A673 (cell line): ENCODE data around the gene IVNS1ABP. TPM values are rescaled to one million over a fixed set of nuclear protein-coding genes. Genes with fewer than 3 reads are reported as not detected.

Source experiments
- BruUV-seq: library from RNA; stranded (reverse); fragments of 400-500 nt; replicated peaks from 2 replicates; lab custom pipeline; 2021; lab: Mats Ljungman, UMichigan
- CTCF ChIA-PET: fragments of 300-600 bp; sonication (Branson Sonifier 250); formaldehyde crosslinking; loops from one replicate; lab custom pipeline; 2022; ENCODE audit warnings: antibody characterized with exemption; lab: Charles Lee
- POLR2A ChIA-PET: fragments of 300-600 bp; sonication (Branson Sonifier 250); formaldehyde crosslinking; loops from one replicate; lab custom pipeline; 2022; ENCODE audit warnings: antibody characterized with exemption; ENCODE audit not compliant: low non-redundant PET; lab: Charles Lee
- DNase-seq: peaks from one replicate; pipeline ENCODE4 v3.0.0-alpha.2; 2015; ENCODE audit warnings: low spot score
- H3K27ac ChIP-seq: fragments of 200-600 bp; sonication (generic); 2 replicates; pipeline ENCODE4 v1.5.1; 2016; ENCODE audit warnings: mixed run types, low read depth, mild to moderate bottlenecking, mixed read lengths, antibody characterized with exemption, low read length; ENCODE audit not compliant: poor library complexity, severe bottlenecking
- H3K27me3 ChIP-seq: fragments of 200-600 bp; sonication (generic); replicated peaks from 2 replicates; pipeline ENCODE4 v1.6.1; 2017; ENCODE audit warnings: mixed run types, low read depth, mild to moderate bottlenecking, mixed read lengths, antibody characterized with exemption, low read length; ENCODE audit not compliant: insufficient read depth, poor library complexity
- H3K36me3 ChIP-seq: fragments of 200-600 bp; sonication (generic); 2 replicates; pipeline ENCODE4 v1.6.1; 2016; ENCODE audit warnings: mixed run types, mild to moderate bottlenecking, mixed read lengths, antibody characterized with exemption, low read length; ENCODE audit not compliant: insufficient read depth, poor library complexity, severe bottlenecking
- H3K4me1 ChIP-seq: fragments of 200-600 bp; sonication (generic); 2 replicates; pipeline ENCODE4 v1.6.1; 2017; ENCODE audit warnings: mixed run types, mild to moderate bottlenecking, mixed read lengths, antibody characterized with exemption, low read length; ENCODE audit not compliant: insufficient read depth, poor library complexity, severe bottlenecking
- H3K4me3 ChIP-seq: fragments of 200-600 bp; sonication (generic); 2 replicates; pipeline ENCODE4 v1.5.1; 2016; ENCODE audit warnings: low read depth, mixed run types, mild to moderate bottlenecking, mixed read lengths, low read length; ENCODE audit not compliant: poor library complexity, severe bottlenecking
- H3K9me3 ChIP-seq: fragments of 200-600 bp; sonication (generic); 2 replicates; pipeline ENCODE4 v1.6.1; 2016; ENCODE audit warnings: mixed run types, low read depth, mild to moderate bottlenecking, mixed read lengths, antibody characterized with exemption, low read length; ENCODE audit not compliant: poor library complexity, severe bottlenecking
- CTCF ChIP-seq: fragments of 300-800, 200-600 bp; sonication (generic); conservative IDR thresholded peaks from 2 replicates; pipeline ENCODE4 v1.5.1; 2017; ENCODE audit warnings: low read depth, mild to moderate bottlenecking, antibody characterized with exemption, low read length, moderate library complexity, mixed read lengths
- EZH2 ChIP-seq: fragments of 200-600 bp; sonication (generic); IDR thresholded peaks from 2 replicates; pipeline ENCODE4 v1.6.1; 2017; ENCODE audit warnings: borderline replicate concordance, low read depth, mild to moderate bottlenecking, mixed read lengths, antibody characterized with exemption, low read length; ENCODE audit not compliant: poor library complexity, severe bottlenecking
- intact Hi-C: fragments of 100-400 bp; cut with micrococcal nuclease; formaldehyde crosslinking; loops from one replicate; pipeline ENCODE4 v1.10.0; 2022; ENCODE audit not compliant: unreplicated experiment
- total RNA-seq: library from RNA; stranded (reverse); gene quantifications from 2 replicates; pipeline ENCODE4 v1.2.3, GENCODE V29; 2021

The IVNS1ABP gene
- total RNA-seq, 1 experiment from 2014 or later, result 221 TPM

- H3K4me1 ChIP-seq, result peaks cover 4% of the 10 kb centered on the region
- peak; percentile 12 for DNase-seq
- TF ChIP-seq EZH2 (no peak), CTCF (no peak)
- H3K9me3 ChIP-seq, result no peaks in the 10 kb centered on the region
- no peak overlapping the region for H3K27ac ChIP-seq
- no peaks in the 10 kb centered on the region for H3K27me3 ChIP-seq
- no TSS peak for BruUV-seq
- POLR2A ChIA-PET, result no interaction called here
- H3K36me3 ChIP-seq, result no peaks in the 10 kb centered on the region
- intact Hi-C loops, result loop anchor here (2.0 kb wide), 1 partner anchor 20 kb away; no protein-coding TSS in a partner anchor
- H3K4me3 ChIP-seq, result no peak overlapping the region
- CTCF ChIA-PET, result no interaction called here
These were observed 21.9 kb upstream of the IVNS1ABP start for GRCh38 chr1:185338719-185339622.

GRCh38 chr1:185337246-185337645, 20.2 kb upstream of the IVNS1ABP start:
- DNase-seq, result no peak
- no peak overlapping the region for H3K27ac ChIP-seq
- BruUV-seq, result no TSS peak
- POLR2A ChIA-PET, result no interaction called here
- TF ChIP-seq EZH2, result no peak
- peaks cover 4% of the 10 kb centered on the region for H3K4me1 ChIP-seq
- intact Hi-C loops, result no loop called here
- H3K27me3 ChIP-seq, result no peaks in the 10 kb centered on the region
- no peak overlapping the region for H3K4me3 ChIP-seq
- CTCF ChIA-PET, result no interaction called here
- H3K9me3 ChIP-seq, result no peaks in the 10 kb centered on the region
- H3K36me3 ChIP-seq, result no peaks in the 10 kb centered on the region

- Histone ChIP-seq H3K4me3 (no peak overlapping the region), H3K9me3 (no peaks in the 10 kb centered on the region), H3K27ac (no peak overlapping the region), H3K36me3 (no peaks in the 10 kb centered on the region), H3K4me1 (no peaks in the 10 kb centered on the region), H3K27me3 (no peaks in the 10 kb centered on the region)
- no TSS peak for BruUV-seq
- no peak for DNase-seq
- TF ChIP-seq CTCF (no peak), EZH2 (no peak)
- POLR2A ChIA-PET, result no interaction called here
- intact Hi-C loops, result no loop called here
- CTCF ChIA-PET, result no interaction called here
These were observed 17.1 kb upstream of the IVNS1ABP start for GRCh38 chr1:185334182-185334581.
